Liver (tissue), 3 donors: ENCODE results near the gene DIS3L2.

Experiments used
- EGR1 ChIP-seq, 2 donors: IDR thresholded peaks; 2 replicates each; pipeline ENCODE4 v1.6.1; 2016 to 2018; ENCODE audit warnings: antibody characterized with exemption in 2 of 2, low read depth in 2 of 2
- HNF4G ChIP-seq: IDR thresholded peaks from 2 replicates; pipeline ENCODE4 v1.6.1; 2016; ENCODE audit warnings: antibody characterized with exemption
- JUND ChIP-seq, 2 donors: IDR thresholded peaks; 2 replicates each; pipeline ENCODE4 v1.6.1; 2016; ENCODE audit warnings: antibody characterized with exemption in 2 of 2
- RAD21 ChIP-seq, 2 donors: IDR thresholded peaks; 2 replicates each; pipeline ENCODE4 v1.6.1; 2016; ENCODE audit warnings: antibody characterized with exemption in 2 of 2, mild to moderate bottlenecking in 2 of 2
- YY1 ChIP-seq: IDR thresholded peaks from 2 replicates; pipeline ENCODE4 v1.6.1; 2016; ENCODE audit warnings: antibody characterized with exemption, mild to moderate bottlenecking
- TF ChIP-seq, protein P1 (sequence below): fragments of 150-350 bp; IDR thresholded peaks from 2 replicates; pipeline ENCODE4 v1.5.1; 2017; ENCODE audit warnings: improper control_type of control experiment, low read depth, low read length; ENCODE audit not compliant: missing input control
- TF ChIP-seq, protein P2 (sequence below): IDR thresholded peaks from 2 replicates; pipeline ENCODE4 v1.6.1; 2016; ENCODE audit warnings: antibody characterized with exemption
- TF ChIP-seq, protein P3 (sequence below): IDR thresholded peaks from 2 replicates; pipeline ENCODE4 v1.6.1; 2016; ENCODE audit warnings: antibody characterized with exemption
- donor health status: healthy.
- donor health status: healthy.

DNA sequence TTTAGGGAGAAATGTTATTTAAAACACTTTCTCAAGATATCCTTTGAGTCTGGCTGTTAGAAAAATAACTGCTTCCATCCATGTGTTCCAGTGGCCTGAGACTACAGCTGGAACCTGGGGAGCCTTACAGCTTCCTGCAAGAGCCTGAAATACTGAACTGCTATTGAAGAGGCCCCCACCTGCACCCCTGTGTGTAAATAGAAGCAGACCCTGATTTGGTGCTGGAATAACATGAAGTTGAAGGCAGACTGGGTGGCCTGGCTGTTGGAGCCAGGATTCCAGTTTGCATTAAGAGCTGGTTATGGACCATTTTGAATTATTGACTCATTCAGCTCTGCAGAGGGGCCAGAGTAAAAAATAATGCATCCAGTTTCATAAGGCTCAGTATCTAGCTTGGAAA lies 61.9 kb downstream of the DIS3L2 start:
- TF ChIP-seq, protein P1, sequence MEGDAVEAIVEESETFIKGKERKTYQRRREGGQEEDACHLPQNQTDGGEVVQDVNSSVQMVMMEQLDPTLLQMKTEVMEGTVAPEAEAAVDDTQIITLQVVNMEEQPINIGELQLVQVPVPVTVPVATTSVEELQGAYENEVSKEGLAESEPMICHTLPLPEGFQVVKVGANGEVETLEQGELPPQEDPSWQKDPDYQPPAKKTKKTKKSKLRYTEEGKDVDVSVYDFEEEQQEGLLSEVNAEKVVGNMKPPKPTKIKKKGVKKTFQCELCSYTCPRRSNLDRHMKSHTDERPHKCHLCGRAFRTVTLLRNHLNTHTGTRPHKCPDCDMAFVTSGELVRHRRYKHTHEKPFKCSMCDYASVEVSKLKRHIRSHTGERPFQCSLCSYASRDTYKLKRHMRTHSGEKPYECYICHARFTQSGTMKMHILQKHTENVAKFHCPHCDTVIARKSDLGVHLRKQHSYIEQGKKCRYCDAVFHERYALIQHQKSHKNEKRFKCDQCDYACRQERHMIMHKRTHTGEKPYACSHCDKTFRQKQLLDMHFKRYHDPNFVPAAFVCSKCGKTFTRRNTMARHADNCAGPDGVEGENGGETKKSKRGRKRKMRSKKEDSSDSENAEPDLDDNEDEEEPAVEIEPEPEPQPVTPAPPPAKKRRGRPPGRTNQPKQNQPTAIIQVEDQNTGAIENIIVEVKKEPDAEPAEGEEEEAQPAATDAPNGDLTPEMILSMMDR = no peak
- TF ChIP-seq, protein P2, sequence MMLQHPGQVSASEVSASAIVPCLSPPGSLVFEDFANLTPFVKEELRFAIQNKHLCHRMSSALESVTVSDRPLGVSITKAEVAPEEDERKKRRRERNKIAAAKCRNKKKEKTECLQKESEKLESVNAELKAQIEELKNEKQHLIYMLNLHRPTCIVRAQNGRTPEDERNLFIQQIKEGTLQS = no peak
- no peak for TF ChIP-seq EGR1 (IDR thresholded peaks at IDR 0.05; ENCODE audit: low read depth in 2 of 2)
- TF ChIP-seq, protein P3, sequence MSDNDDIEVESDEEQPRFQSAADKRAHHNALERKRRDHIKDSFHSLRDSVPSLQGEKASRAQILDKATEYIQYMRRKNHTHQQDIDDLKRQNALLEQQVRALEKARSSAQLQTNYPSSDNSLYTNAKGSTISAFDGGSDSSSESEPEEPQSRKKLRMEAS = no peak
- TF ChIP-seq HNF4G = no peak
- TF ChIP-seq JUND (IDR thresholded peaks at IDR 0.05) = no peak
- no peak for TF ChIP-seq RAD21 (IDR thresholded peaks at IDR 0.05)
- no peak for TF ChIP-seq YY1
